IMR-90 (cell line): ENCODE data around the gene CAMKMT.

Source experiments
- MAFK ChIP-seq: IDR thresholded peaks from 2 replicates; pipeline ENCODE4 v1.6.1; 2012; ENCODE audit warnings: low read depth, low read length, improper control_type of control experiment
- MAZ ChIP-seq: IDR thresholded peaks from 2 replicates; pipeline ENCODE4 v1.6.1; 2012; ENCODE audit warnings: low read depth, mild to moderate bottlenecking, low read length, improper control_type of control experiment, moderate library complexity, borderline replicate concordance
- RAD21 ChIP-seq: IDR thresholded peaks from 2 replicates; pipeline ENCODE4 v1.6.1; 2012; ENCODE audit warnings: low read length, improper control_type of control experiment
- RCOR1 ChIP-seq: IDR thresholded peaks from 2 replicates; pipeline ENCODE4 v1.6.1; 2012; ENCODE audit warnings: mild to moderate bottlenecking, low read length, improper control_type of control experiment; ENCODE audit not compliant: insufficient replicate concordance
- RFX5 ChIP-seq: IDR thresholded peaks from 2 replicates; pipeline ENCODE4 v1.8.0; 2012; ENCODE audit warnings: low read depth, mild to moderate bottlenecking, low read length, moderate library complexity
- SMC3 ChIP-seq: fragments of 150-350 bp; IDR thresholded peaks from 2 replicates; pipeline ENCODE4 v1.6.1; 2016; ENCODE audit warnings: low read depth, mild to moderate bottlenecking, antibody characterized with exemption, low read length, moderate library complexity
- TF ChIP-seq, protein P1 (sequence below): conservative IDR thresholded peaks from 2 replicates; pipeline ENCODE4 v1.5.1; 2012; ENCODE audit warnings: mild to moderate bottlenecking, low read depth, low read length, improper control_type of control experiment

DNA sequence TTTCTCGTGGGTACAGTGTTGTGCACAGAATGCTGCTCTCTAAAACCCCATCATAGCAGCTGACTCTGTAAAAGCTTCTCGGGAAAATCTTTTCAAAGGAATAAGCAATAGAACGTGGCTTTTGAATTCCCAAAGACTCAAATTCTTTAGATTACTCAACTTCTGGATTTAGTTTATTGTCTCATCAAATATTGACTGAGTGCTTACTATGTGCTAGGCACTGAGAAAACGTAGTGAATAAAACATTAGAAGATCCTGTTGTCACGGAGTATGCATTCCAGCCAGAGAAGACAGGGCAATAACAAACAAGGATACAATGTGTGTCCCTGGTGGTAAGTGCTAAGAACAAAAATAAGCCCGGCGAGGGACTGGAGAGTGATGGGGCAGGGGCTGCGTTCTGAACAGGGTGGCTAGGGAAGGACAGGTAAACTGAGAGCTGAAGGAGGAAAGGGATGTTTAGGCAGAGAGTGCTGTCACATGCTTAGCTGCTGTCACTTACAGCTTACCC, 401.6 kb downstream of the CAMKMT start:
- TF ChIP-seq, protein P1, sequence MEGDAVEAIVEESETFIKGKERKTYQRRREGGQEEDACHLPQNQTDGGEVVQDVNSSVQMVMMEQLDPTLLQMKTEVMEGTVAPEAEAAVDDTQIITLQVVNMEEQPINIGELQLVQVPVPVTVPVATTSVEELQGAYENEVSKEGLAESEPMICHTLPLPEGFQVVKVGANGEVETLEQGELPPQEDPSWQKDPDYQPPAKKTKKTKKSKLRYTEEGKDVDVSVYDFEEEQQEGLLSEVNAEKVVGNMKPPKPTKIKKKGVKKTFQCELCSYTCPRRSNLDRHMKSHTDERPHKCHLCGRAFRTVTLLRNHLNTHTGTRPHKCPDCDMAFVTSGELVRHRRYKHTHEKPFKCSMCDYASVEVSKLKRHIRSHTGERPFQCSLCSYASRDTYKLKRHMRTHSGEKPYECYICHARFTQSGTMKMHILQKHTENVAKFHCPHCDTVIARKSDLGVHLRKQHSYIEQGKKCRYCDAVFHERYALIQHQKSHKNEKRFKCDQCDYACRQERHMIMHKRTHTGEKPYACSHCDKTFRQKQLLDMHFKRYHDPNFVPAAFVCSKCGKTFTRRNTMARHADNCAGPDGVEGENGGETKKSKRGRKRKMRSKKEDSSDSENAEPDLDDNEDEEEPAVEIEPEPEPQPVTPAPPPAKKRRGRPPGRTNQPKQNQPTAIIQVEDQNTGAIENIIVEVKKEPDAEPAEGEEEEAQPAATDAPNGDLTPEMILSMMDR: no peak
- no peak for TF ChIP-seq RCOR1
- TF ChIP-seq RFX5: no peak
- TF ChIP-seq SMC3: no peak
- TF ChIP-seq MAFK: no peak
- TF ChIP-seq MAZ: no peak
- TF ChIP-seq RAD21: no peak
